HG03135 (cell line): ENCODE results near the gene ZP1.
A peak's percentile ranks its signal among the peaks of the same experiment; 100 is the strongest.

Experiments used
- ATAC-seq: cut with Tn5 transposase; IDR thresholded peaks from one replicate; pipeline ENCODE4 v1.9.1; 2021; ENCODE audit warnings: mild to moderate bottlenecking, moderate library complexity; ENCODE audit not compliant: unreplicated experiment

ZP1 gene

GRCh38 chr11:60873533-60873932 lies 6.2 kb downstream of the ZP1 start:
- ATAC-seq, result no peak

GRCh38 chr11:60874421-60875365 lies 7.4 kb downstream of the ZP1 start:
- ATAC-seq, result no peak

- ATAC-seq, result no peak
These were observed 8.2 kb downstream of the ZP1 start for GRCh38 chr11:60875366-60876167.

GRCh38 chr11:60876168-60876485 lies 8.8 kb downstream of the ZP1 start:
- no peak for ATAC-seq

GRCh38 chr11:60878245-60879101 lies 11.1 kb downstream of the ZP1 start:
- ATAC-seq, result no peak

GRCh38 chr11:60879104-60879503 lies 11.8 kb downstream of the ZP1 start:
- ATAC-seq, result no peak

- no peak for ATAC-seq
These were observed 12.7 kb downstream of the ZP1 start for GRCh38 chr11:60879971-60880588.

- no peak for ATAC-seq
These were observed 13.4 kb downstream of the ZP1 start for GRCh38 chr11:60880643-60881282.

- ATAC-seq, result peak; percentile 52
These were observed 20.2 kb downstream of the ZP1 start for GRCh38 chr11:60887556-60887955.

GRCh38 chr11:60889869-60890311 lies 22.5 kb downstream of the ZP1 start:
- no peak for ATAC-seq

- no peak for ATAC-seq
These were observed 23.4 kb downstream of the ZP1 start for GRCh38 chr11:60890696-60891095.

GRCh38 chr11:60891103-60891741 lies 23.9 kb downstream of the ZP1 start:
- ATAC-seq, result no peak

GRCh38 chr11:60895687-60896086 lies 28.3 kb downstream of the ZP1 start:
- ATAC-seq, result no peak

GRCh38 chr11:60897496-60897895 lies 30.2 kb downstream of the ZP1 start:
- ATAC-seq, result no peak

- no peak for ATAC-seq
These were observed 31.9 kb downstream of the ZP1 start for GRCh38 chr11:60899046-60899936.

- ATAC-seq, result no peak
These were observed 32.6 kb downstream of the ZP1 start for GRCh38 chr11:60899977-60900376.

- ATAC-seq, result no peak
These were observed 33.5 kb downstream of the ZP1 start for GRCh38 chr11:60900673-60901404.

GRCh38 chr11:60902625-60903024 lies 35.3 kb downstream of the ZP1 start:
- no peak for ATAC-seq
